H9 (cell line): ENCODE results near the gene MTMR3. TPM values are rescaled to one million over a fixed set of nuclear protein-coding genes. Genes with fewer than 3 reads are reported as not detected.

Experiments
- DNase-seq: peaks from one replicate; pipeline ENCODE4 v3.0.0-alpha.2; 2017
- H2AFZ ChIP-seq: one replicate; pipeline ENCODE4 v1.6.1; 2013; ENCODE audit warnings: mild to moderate bottlenecking, low read length, control low read depth, moderate library complexity
- H2AK5ac ChIP-seq: 2 replicates; pipeline ENCODE4 v1.6.1; 2013; ENCODE audit warnings: low read length, control low read depth, mixed read lengths; ENCODE audit not compliant: insufficient read length
- H2BK120ac ChIP-seq: one replicate; pipeline ENCODE4 v1.6.1; 2013; ENCODE audit warnings: low read depth, mild to moderate bottlenecking, low read length, control low read depth, inconsistent platforms; ENCODE audit not compliant: poor library complexity, severe bottlenecking
- H2BK12ac ChIP-seq: 2 replicates; pipeline ENCODE4 v1.6.1; 2013; ENCODE audit warnings: low read length, control low read depth, mixed read lengths, low read depth; ENCODE audit not compliant: insufficient read length
- H2BK15ac ChIP-seq: 2 replicates; pipeline ENCODE4 v1.6.1; 2013; ENCODE audit warnings: low read depth, low read length, control low read depth
- H2BK20ac ChIP-seq: one replicate; pipeline ENCODE4 v1.6.1; 2013; ENCODE audit warnings: low read depth, mild to moderate bottlenecking, low read length, control low read depth, inconsistent platforms; ENCODE audit not compliant: poor library complexity, severe bottlenecking
- H2BK5ac ChIP-seq: 2 replicates; pipeline ENCODE4 v1.6.1; 2013; ENCODE audit warnings: low read length, control low read depth, mixed read lengths; ENCODE audit not compliant: insufficient read length
- H3K14ac ChIP-seq: 2 replicates; pipeline ENCODE4 v1.6.1; 2013; ENCODE audit warnings: low read length, control low read depth; ENCODE audit not compliant: insufficient read depth
- H3K18ac ChIP-seq: 2 replicates; pipeline ENCODE4 v1.6.1; 2013; ENCODE audit warnings: low read depth, mild to moderate bottlenecking, mixed read lengths, low read length, control low read depth; ENCODE audit not compliant: insufficient read length
- H3K23ac ChIP-seq: 2 replicates; pipeline ENCODE4 v1.6.1; 2013; ENCODE audit warnings: low read length, control low read depth, mixed read lengths, low read depth; ENCODE audit not compliant: insufficient read length
- H3K23me2 ChIP-seq: 2 replicates; pipeline ENCODE4 v1.6.1; 2013; ENCODE audit warnings: low read depth, mild to moderate bottlenecking, mixed read lengths, low read length, control low read depth; ENCODE audit not compliant: insufficient read length, poor library complexity, severe bottlenecking
- H3K27ac ChIP-seq: 2 replicates; pipeline ENCODE4 v1.5.1; 2013; ENCODE audit warnings: low read length, control low read depth, mixed read lengths, low read depth; ENCODE audit not compliant: insufficient read length
- H3K27me3 ChIP-seq: 2 replicates; pipeline ENCODE4 v1.6.1; 2013; ENCODE audit warnings: low read length, control low read depth, inconsistent platforms; ENCODE audit not compliant: insufficient read depth
- H3K4ac ChIP-seq: 2 replicates; pipeline ENCODE4 v1.6.1; 2013; ENCODE audit warnings: low read depth, mild to moderate bottlenecking, control low read depth, inconsistent platforms, low read length, moderate library complexity
- H3K4me1 ChIP-seq: 2 replicates; pipeline ENCODE4 v1.6.1; 2013; ENCODE audit warnings: low read length, control low read depth, inconsistent platforms; ENCODE audit not compliant: insufficient read depth
- H3K4me2 ChIP-seq: 2 replicates; pipeline ENCODE4 v1.6.1; 2013; ENCODE audit warnings: low read length, control low read depth, mixed read lengths; ENCODE audit not compliant: insufficient read length, insufficient read depth
- H3K56ac ChIP-seq: 2 replicates; pipeline ENCODE4 v1.6.1; 2013; ENCODE audit warnings: low read depth, mild to moderate bottlenecking, mixed read lengths, low read length, control low read depth; ENCODE audit not compliant: insufficient read length
- H3K79me1 ChIP-seq: 2 replicates; pipeline ENCODE4 v1.6.1; 2013; ENCODE audit warnings: low read depth, mild to moderate bottlenecking, moderate library complexity, low read length, control low read depth, inconsistent platforms; ENCODE audit not compliant: insufficient read depth, poor library complexity, severe bottlenecking
- H3K79me2 ChIP-seq: 2 replicates; pipeline ENCODE4 v1.6.1; 2013; ENCODE audit warnings: low read length, control low read depth, inconsistent platforms; ENCODE audit not compliant: insufficient read depth
- H3K9ac ChIP-seq: 2 replicates; pipeline ENCODE4 v1.6.1; 2013; ENCODE audit warnings: low read length, control low read depth, mixed read lengths; ENCODE audit not compliant: insufficient read length; ENCODE audit errors: extremely low read depth
- H3K9me3 ChIP-seq: one replicate; pipeline ENCODE4 v1.6.1; 2013; ENCODE audit warnings: low read depth, low read length, inconsistent platforms; ENCODE audit not compliant: control insufficient read depth
- H3T11ph ChIP-seq: one replicate; pipeline ENCODE4 v1.6.1; 2013; ENCODE audit warnings: mild to moderate bottlenecking, low read length, control low read depth, inconsistent platforms
- H4K20me1 ChIP-seq: one replicate; pipeline ENCODE4 v1.6.1; 2013; ENCODE audit not compliant: control insufficient read depth, insufficient read length, insufficient read depth
- H4K5ac ChIP-seq: 2 replicates; pipeline ENCODE4 v1.6.1; 2013; ENCODE audit warnings: low read depth, mild to moderate bottlenecking, mixed read lengths, low read length, control low read depth; ENCODE audit not compliant: insufficient read length
- H4K8ac ChIP-seq: replicated peaks from 2 replicates; pipeline ENCODE4 v1.6.1; 2013; ENCODE audit warnings: low read length, control low read depth, mixed read lengths, low read depth; ENCODE audit not compliant: insufficient read length
- H4K91ac ChIP-seq: 2 replicates; pipeline ENCODE4 v1.6.1; 2013; ENCODE audit warnings: low read depth, mild to moderate bottlenecking, moderate library complexity, mixed read lengths, low read length, control low read depth; ENCODE audit not compliant: insufficient read length
- H3K27ac Mint-ChIP-seq, 3 experiments: 2 replicates in 2 of 3; 3 replicates in 1 of 3; pipeline ENCODE4 v1.8.0; 2020 to 2021; ENCODE audit warnings: mixed read lengths in 3 of 3, mild to moderate bottlenecking in 1 of 3, moderate library complexity in 1 of 3
- H3K27me3 Mint-ChIP-seq: 2 replicates; pipeline ENCODE4 v1.8.0; 2021; ENCODE audit warnings: low read depth, mild to moderate bottlenecking, moderate library complexity, mixed read lengths
- H3K36me3 Mint-ChIP-seq, 3 experiments: 2 replicates in 2 of 3; 3 replicates in 1 of 3; pipeline ENCODE4 v1.8.0; 2020 to 2021; ENCODE audit warnings: low read depth in 3 of 3, mixed read lengths in 3 of 3; ENCODE audit not compliant: insufficient read depth in 1 of 3
- H3K4me1 Mint-ChIP-seq, 2 experiments: 2 replicates each; pipeline ENCODE4 v1.8.0; 2020; ENCODE audit warnings: mixed read lengths in 2 of 2
- H3K4me3 Mint-ChIP-seq, 2 experiments: 2 replicates in 1 of 2; 3 replicates in 1 of 2; pipeline ENCODE4 v1.8.0; 2020 to 2021; ENCODE audit warnings: mild to moderate bottlenecking in 2 of 2, mixed read lengths in 2 of 2, moderate library complexity in 1 of 2
- H3K9me3 Mint-ChIP-seq, 2 experiments: 2 replicates in 1 of 2; 3 replicates in 1 of 2; pipeline ENCODE4 v1.8.0; 2020; ENCODE audit warnings: mild to moderate bottlenecking in 2 of 2, mixed read lengths in 2 of 2, moderate library complexity in 1 of 2
- WGBS: extraction: QIAGEN DNeasy Blood & Tissue Kit; methylation state at CpG from one replicate; pipeline ENCODE4 v1.1.7; 2013; ENCODE audit warnings: missing lambda C conversion rate, low lambda C conversion rate, mixed read lengths; ENCODE audit not compliant: insufficient read length; ENCODE audit errors: extremely low coverage; 5-methylcytosine and 5-hydroxymethylcytosine counted together
- total RNA-seq: library from RNA; stranded (reverse); gene quantifications from 2 replicates; pipeline ENCODE4 v1.2.1, GENCODE V29; 2021
- TF ChIP-seq, protein P1 (sequence below): fragments of 200-600 bp; sonication (generic); conservative IDR thresholded peaks from 3 replicates; pipeline ENCODE4 v1.8.0; 2021; ENCODE audit warnings: antibody characterized with exemption, mild to moderate bottlenecking

The MTMR3 gene
- total RNA-seq, 1 experiment from 2014 or later = 19.8 TPM

DNA sequence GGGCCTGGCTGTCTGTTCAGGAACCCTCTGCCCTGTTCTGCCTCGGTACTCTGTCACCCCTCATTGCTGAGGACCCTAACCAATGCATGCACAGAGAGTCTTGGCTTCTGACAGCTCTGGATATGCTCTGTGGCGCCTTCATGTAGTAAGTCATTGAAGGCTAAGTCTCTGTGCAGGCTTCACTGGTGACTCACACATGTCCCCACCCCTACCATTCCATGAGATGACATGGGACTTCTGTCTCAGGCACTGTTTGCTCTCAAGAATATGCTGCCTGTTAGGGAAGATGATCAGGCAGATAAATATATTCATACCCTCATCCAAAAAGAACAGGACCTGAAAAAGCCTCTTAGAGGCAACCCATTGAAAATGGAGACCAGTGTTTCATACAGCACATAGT is 153.7 kb downstream of the MTMR3 start:
- Histone ChIP-seq H3K4me2 (no peak overlapping the region), H3K4me1 (0 out of 2 replicates have a peak, but pooled peaks cover 3% of the 10 kb centered on the region), H3K4ac (no peak overlapping the region), H3K27ac (no peak overlapping the region), H2BK120ac (no peak overlapping the region), H2AK5ac (no peak overlapping the region), H3K14ac (no peak overlapping the region), H4K91ac (no peak overlapping the region), H2BK20ac (no peak overlapping the region), H3K9me3 (no peaks in the 10 kb centered on the region), H2BK12ac (no peak overlapping the region), H3K56ac (no peak overlapping the region), H3K79me1 (no peaks in the 10 kb centered on the region), H3K18ac (no peak overlapping the region), H3K23me2 (no peaks in the 10 kb centered on the region), H3K27me3 (no peaks in the 10 kb centered on the region), H3K79me2 (no peaks in the 10 kb centered on the region), H3K23ac (no peak overlapping the region), H3T11ph (no peak overlapping the region), H2AFZ (no peak overlapping the region), H4K5ac (no peak overlapping the region), H3K9ac (no peak overlapping the region), H4K8ac (no peak overlapping the region), H4K20me1 (no peaks in the 10 kb centered on the region), H2BK5ac (no peak overlapping the region), H2BK15ac (no peak overlapping the region)
- no peak for DNase-seq
- H3K4me1 Mint-ChIP-seq = peaks cover 13 to 16% of the 10 kb centered on the region in 2 experiments
- H3K4me3 Mint-ChIP-seq = no peak overlapping the region
- TF ChIP-seq, protein P1, sequence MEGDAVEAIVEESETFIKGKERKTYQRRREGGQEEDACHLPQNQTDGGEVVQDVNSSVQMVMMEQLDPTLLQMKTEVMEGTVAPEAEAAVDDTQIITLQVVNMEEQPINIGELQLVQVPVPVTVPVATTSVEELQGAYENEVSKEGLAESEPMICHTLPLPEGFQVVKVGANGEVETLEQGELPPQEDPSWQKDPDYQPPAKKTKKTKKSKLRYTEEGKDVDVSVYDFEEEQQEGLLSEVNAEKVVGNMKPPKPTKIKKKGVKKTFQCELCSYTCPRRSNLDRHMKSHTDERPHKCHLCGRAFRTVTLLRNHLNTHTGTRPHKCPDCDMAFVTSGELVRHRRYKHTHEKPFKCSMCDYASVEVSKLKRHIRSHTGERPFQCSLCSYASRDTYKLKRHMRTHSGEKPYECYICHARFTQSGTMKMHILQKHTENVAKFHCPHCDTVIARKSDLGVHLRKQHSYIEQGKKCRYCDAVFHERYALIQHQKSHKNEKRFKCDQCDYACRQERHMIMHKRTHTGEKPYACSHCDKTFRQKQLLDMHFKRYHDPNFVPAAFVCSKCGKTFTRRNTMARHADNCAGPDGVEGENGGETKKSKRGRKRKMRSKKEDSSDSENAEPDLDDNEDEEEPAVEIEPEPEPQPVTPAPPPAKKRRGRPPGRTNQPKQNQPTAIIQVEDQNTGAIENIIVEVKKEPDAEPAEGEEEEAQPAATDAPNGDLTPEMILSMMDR = no peak
- no CpG with 5 or more reads among the region's 2 CpGs for WGBS
- no peaks in the 10 kb centered on the region for H3K36me3 Mint-ChIP-seq
- H3K9me3 Mint-ChIP-seq = no peaks in the 10 kb centered on the region
- peaks cover 2% of the 10 kb centered on the region; the same call in 1 of the 2 replicates for H3K27me3 Mint-ChIP-seq
- no peak overlapping the region; a peak in 1 of 7 replicates for H3K27ac Mint-ChIP-seq
